GM19395 (cell line): ENCODE measurements around the gene NAALADL2.
"Not testable (repeated sequence)": the region's sequence is repeated elsewhere in the genome, so short reads cannot be mapped to it uniquely, and the experiment has no call there.

Experiments
- ATAC-seq: cut with Tn5 transposase; IDR thresholded peaks from one replicate; pipeline ENCODE4 v1.9.1; 2021; ENCODE audit warnings: mild to moderate bottlenecking, moderate library complexity; ENCODE audit not compliant: unreplicated experiment

Gene NAALADL2

DNA sequence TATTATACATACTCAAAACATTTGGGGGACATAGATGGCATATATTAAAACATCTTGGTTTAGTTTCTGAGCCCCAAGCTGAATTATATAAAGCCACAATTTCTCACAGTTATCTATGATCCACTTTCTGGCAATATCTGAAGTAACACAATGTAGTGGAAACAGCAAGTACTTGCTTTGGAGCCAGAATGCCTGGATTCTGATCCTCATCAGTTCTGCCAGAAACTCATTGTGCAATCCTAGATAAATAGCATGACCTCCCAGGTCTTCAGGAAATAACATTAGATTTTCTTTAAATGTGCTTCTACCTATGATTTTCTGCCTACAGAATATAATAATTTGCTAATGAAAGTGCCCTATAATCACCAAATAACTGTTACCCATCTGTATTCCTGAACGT is 544.9 kb downstream of the NAALADL2 start:
- ATAC-seq, result no peak

DNA sequence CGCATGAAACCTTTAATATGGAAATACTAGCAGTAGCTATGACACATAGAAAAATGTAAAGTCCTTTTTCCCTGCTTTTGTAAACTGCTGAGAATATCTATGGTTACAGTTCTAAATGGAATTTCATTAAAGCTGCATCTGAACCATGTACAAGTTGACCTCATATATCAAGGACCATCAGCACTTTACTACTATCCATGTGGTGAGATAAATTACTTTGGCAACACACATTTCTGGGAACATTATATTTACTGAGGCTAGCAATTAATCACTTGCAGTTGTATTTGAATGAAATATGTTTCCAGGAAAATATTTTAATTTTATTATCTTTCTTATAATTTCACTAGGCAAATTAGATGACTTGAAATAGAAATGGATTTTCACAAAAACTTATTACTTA is 545.5 kb downstream of the NAALADL2 start:
- ATAC-seq, result no peak

DNA sequence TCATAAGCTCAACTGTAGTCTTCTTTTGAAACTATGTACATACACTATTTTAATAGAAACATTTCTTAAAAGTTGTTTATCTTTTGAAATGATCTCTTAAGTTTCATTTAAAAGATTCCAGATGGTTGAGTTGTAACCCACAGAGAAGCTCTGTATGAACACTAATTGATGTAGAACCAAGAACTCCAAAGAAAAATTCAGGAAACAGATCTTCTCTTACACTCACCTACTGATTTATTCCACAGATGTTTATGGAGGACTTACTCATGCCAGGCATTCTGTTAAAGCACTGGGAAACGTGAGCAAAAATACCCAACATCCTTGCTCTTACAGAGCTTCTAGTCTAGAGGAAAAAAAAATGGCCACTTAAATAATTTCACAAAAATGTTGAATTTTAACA is 551.1 kb downstream of the NAALADL2 start:
- no peak for ATAC-seq

DNA sequence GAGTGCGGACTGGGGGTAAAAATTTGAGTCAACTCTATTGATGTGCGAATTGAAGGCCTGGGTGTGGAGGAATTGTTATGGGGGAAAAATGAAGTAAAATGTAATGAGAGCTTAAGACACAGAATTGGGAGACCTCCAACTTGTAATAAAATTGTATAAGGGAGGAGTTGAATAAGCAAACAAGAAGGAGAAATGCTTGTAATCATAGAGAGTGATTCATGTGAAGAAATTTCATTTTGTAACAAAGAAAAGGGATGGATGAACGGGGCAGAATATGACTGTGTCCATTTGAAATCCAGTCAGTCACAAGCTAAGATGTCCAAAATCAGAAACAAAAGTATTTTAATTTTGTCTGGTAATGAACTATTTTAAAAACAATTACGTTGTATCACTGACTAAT is 552.3 kb downstream of the NAALADL2 start:
- ATAC-seq, result no peak

DNA sequence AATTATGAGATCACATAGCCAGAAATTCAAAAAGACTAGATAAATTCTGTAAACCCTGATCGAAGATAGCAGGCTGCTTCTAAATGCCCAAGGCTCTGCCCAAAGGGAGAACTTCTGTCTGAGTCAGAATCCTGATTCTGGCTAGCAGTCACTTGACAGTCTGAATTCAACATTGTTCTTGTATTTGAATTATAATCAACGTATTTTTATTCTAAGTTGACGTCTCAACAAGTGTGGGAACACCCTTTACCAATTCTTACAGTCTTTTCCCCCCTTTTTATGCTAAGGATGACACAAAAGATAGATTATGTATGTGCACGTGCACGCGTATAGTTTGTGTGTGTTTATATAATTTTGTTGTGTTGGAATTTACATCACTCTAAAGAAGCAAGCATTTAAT is 552.8 kb downstream of the NAALADL2 start:
- no peak for ATAC-seq

DNA sequence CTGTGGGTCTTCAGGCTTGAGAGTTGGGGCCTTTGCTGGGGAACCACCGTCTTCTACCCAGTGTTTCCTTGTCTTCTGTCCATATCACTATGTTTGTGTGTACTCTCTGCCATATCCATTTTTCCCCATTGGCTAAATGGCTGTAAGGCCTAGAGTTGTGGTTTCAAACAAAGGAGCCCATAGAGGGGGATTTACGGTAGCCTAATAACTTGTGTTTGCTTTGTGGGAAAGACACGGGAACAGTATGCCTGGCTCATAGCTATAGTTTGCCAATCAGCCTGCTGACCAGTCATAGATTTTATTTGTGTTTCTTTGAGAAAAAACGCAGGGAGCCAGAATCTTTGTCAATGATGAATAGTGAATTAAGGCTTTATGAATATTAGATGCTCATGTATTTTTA is 554.8 kb downstream of the NAALADL2 start:
- no peak for ATAC-seq

DNA sequence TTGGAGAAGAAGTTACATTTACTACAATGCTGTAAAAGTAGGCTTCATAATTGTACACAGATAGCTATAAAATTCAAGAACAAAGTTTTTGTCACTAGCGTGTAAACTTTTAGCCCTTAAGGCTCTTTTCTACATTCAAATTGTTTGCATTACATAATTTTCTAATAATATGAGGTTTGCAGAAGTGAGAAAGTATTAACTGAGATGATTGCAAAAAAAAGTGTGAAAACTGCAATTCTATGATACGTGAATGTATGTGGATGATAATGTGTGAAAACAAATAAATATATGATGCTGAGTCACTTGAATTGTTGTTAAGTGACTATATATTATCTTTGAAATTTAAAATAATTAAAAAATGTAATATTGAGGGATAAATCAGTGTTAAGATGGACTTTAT is 557.5 kb downstream of the NAALADL2 start:
- ATAC-seq, result no peak

DNA sequence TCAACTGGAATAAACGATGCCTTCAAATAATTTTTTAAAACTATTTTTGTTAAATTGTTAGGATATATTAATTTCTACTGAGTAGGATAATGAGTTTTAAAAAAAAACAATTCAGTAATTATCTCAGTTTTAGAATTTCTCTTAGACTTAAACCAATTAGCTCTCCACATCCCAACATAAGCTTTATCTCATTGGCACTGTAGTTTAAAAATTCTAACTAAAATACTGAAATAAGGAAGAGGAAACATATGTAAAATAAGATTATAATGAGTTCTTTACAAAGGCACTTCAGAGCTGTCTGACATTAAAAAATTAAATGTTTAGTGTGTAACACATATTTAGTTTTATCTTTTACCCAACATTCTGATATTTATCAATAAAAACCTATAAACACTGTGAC is 558.3 kb downstream of the NAALADL2 start:
- ATAC-seq, result no peak

DNA sequence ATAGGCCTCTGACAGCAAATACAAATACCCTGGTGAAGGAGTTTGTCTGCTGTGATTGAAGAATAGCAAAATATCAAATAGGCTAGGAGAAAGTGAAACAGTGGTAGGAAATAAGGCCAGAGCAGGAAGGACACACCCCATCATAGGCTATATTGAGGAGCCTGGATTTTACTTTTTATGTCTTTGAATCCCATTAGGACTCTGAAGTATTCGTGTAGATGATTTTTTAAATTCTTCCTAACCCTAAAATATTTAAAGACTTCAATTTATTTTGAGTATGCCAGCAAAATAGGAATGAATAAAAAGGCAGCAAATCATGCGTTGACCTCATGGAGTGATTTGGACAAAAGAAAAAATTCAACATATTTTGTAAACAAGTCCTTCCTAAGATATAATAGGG is 562.8 kb downstream of the NAALADL2 start:
- no peak for ATAC-seq

DNA sequence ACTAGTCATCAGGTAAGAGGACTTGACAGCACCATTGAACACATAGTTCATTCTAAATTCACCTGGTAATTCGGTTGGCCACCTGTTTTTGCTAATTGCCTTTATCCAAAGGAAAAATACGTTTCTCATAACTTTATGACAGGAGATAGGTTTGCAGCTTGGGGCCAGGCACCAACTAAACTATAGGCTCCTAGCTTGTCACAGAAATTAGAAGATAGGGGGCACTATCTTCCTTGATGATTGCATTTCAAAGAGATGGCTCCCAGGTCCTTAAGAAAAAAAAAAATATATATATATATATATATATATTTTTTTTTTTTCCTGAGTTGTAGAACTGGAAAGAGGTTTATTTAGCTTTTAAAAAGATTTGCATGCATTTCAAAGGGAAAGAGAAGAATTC is 563.6 kb downstream of the NAALADL2 start:
- ATAC-seq, result no peak

DNA sequence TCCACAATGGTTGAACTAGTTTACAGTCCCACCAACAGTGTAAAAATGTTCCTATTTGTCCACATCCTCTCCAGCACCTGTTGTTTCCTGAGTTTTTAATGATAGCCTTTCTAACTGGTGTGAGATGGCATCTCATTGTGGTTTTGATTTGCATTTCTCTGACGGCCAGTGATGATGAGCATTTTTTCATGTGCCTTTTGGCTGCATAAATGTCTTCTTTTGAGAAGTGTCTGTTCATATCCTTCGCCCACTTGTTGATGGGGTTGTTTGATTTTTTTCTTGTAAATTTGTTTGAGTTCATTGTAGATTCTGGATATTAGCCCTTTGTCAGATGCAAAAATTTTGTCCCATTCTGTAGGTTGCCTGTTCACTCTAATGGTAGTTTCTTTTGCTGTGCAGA is 564.7 kb downstream of the NAALADL2 start:
- ATAC-seq, result not testable (repeated sequence)

DNA sequence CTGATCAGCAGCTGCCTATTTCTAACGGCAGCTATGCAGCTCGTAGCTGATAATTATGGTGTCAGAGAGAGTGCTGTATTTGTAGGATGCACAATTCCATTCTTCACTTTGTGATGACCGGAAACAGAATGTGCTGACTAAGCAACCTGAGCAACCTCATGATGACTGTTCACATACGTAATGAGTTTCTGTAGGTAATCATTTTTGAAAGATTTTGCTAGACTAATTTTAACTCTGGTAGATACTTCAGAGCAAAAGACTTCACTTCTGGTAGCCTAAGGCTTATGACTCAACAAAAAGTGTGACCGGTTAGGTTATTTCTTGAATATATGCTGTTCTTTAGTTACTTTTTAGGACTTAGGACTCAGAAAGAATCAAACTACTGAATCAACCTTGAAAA is 567.7 kb downstream of the NAALADL2 start:
- no peak for ATAC-seq

DNA sequence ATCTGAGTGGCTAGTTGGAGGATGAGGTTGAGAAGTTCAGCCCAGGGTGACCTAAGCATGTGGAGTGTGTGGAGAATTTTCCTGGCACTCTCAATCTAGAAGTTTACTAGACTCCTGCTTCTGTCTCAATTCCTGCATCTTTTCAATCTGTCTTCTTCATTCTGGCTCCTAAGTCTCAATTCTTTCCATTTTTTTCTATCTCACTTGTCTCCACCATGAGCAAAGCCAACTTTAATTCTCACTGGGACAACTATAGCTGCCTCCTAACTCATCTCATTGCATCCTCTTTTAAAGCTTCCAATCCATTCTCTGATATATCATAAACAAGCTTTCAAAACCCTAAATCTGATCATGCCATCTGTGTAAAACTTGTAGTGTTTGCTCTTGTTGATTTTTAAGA is 569.3 kb downstream of the NAALADL2 start:
- no peak for ATAC-seq

DNA sequence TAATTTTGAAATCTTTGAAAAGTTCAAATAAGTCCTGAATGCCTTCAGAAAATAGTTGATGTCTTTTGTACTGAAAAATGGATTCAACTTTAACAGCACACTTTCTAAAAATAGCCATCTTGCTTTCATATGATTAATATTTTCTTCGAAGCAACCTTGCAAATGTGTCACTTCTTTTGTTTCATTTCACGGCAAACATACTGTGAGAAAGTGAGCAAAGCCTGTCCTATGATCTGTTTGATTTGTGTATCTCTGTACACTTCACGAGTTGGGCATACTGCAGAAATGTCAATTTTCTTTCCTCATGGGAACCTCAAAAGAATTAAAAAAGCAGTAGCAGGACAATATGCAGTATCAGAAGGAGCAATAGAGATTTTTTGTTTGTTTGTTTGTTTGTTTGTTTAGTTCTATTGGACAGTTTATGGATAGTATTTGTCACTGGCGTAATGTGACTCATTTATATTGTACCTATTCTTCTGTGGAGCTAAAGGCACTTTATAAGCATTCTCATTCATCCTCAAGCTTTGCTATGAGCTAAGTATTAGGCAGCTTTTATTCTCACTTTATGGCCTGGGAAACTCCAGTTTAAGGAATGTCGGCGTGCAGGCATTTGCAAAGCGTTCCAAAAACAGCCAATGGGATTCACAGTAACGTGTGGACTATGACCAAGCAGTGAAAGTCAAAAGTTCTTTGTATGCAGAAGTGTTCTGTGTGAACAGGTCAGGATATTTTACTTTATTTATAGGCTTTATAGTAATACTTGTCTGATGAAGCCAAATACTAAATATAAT is 572.0 kb downstream of the NAALADL2 start:
- ATAC-seq, result no peak

DNA sequence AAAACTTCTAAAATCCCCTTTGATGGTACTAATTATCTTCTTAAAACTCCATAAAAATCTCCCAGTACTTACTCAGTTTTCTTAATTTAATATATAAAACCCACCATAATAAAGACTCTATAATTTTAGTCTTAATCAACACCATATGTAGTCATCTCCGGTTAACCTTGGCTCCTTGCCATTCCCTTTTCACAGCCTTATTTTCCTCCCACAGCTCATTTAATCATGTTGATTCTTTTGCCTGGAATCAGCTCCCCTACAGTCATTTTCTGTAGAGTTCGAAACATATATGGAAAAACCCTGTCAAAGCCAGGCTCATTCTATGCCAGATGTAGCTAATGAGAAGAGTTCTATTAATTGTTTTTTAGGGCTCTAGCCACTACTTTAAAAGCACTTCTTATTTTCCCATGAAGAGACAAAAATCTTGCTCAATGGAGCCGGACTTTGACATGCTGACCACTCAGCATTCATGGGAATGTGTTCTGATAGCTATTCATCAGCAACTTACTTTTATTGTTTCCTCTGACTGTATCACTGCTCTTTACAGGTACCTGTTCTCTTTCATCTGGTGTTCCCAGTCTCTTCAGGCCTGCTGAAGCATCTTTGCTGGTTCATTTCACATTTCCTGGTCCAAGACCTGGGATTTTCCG is 573.4 kb downstream of the NAALADL2 start:
- ATAC-seq, result no peak

DNA sequence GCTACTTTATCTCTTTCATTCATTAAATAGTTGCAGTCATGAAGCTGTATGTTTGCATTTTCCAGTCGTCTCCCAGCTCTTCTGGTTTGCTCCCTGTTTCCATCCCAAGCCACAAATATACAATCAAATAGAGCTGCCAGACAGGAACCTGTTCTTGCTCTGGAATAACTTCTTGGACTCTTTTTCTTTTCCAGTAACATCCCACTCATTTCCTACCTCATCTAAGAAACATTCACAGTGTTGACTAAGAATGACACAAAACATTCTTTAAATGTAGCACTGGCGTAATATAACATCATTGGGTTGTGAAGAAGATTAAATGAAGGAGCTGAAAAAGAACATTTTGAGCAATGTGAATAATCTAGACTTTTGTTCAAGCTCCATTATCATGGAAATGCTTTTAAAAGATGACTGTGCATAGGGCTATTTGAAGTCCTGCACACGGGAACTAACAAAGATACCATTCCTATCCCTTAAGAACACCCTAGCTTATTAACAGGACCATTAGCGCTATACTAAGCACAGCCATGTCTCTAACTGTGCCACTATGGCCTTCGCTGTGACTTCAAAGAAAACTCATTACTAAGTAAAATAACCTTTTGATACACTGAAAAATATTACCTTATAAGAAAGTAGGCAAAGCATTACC is 574.0 kb downstream of the NAALADL2 start:
- no peak for ATAC-seq

DNA sequence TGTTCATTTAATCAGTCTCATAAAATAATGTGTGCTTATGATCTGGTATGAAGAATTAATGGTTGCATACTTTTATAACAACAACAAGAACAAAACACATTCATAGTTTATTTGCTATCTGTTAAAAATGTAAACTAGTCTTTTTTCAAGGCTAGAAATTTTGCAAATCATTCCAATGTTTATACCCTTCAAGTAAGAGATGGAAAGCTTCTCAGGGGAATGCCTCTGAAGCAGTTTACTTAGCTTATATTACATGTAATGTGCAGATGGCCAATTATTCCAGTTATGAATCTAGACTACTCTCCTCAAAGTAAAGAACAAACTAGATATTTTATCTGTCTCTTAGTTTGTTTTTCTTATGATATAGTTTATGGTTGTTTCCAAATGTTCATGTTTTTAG is 575.4 kb downstream of the NAALADL2 start:
- no peak for ATAC-seq

DNA sequence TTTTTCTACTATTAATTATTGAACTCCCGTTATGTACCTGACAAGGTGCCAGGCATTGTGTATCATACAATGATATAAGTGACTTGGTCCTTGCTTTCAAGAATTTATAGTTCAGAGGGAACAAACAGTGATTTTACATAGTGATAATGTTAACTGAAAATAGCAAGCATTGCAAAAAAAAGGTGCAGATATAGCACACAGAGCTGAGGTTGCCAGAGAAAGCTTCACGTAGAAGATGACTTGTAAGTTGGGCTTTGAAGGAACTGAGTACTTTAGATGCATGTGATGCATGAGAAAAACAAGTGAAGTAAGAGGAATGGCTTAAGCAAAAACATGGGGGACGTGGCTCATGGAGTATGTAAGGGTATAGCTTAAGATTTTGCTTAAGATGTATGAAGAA is 584.5 kb downstream of the NAALADL2 start:
- no peak for ATAC-seq

DNA sequence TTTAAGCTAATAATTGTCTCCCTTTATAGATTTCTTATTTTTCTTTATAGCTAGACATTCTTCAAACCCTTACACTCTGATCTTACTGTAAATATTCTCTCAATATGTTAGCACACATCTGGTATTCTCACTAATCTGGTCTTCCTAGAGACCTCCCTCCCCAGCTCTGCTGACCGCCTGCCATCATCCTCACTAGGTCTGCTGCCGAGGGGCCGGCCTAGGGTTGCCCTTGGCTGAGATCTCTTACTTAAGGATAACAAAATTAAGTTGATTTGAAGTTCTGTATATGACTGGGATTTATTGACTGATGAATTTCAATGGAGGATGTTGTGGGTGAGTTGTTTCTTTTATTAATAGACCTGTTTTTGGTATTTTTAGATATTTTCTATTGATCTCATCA is 586.6 kb downstream of the NAALADL2 start:
- no peak for ATAC-seq

DNA sequence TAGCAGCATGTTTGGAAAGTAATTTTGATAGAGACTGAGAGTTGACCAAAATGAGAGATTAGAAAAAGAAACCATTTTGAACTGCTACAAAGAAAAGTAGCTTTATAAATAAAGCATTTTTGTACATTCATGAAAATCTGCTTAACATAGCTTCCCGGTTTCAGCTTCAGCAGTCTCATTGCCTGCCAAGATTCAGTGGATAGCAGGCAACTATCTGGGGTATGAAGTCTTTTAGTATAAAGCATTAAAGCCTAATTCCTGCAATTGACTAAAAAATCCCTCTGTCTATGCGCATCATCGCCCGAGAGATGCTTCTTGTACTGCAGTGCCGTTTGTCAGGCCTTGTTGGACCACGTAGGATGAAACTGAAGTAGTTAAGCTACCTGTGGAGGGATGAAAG is 588.4 kb downstream of the NAALADL2 start:
- ATAC-seq, result no peak

DNA sequence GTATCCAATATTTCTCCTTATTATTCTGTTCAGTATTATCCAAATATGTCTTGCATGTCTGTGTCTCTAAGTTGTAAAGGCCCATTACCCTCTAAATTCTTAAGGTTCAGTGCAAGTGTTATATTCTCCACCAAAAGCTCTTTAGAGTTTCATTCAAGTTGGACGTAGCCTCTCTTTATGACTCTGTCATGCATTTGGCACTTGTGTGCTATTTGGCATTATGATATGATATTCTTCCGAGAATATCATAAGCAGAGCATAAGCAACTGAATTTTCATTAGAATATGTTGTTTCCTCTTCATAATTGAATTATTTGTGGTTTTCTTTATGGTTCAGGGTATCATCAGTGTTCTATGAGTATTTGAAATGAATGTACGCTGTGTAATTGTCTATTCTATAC is 594.2 kb downstream of the NAALADL2 start:
- ATAC-seq, result no peak

DNA sequence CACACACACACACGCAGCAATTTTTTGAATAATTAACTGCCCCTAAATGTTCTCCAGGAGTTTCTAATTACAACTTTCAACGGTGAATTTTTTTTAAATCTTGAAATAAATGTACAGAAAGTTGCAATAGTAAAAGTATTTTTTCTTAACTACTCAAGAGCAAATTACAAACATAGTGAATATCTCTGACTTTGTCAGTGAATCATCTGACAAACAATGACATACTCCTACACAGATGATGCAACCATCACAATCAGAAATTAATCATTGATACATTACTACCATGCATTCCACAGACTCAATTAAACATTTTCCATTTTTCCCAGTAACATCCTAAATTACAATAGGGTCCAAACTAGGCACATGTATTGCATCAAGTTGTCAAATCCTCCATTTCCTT is 597.3 kb downstream of the NAALADL2 start:
- no peak for ATAC-seq
